BJ (cell line): ENCODE data around the gene GALE. TPM values are rescaled to one million over a fixed set of nuclear protein-coding genes. Genes with fewer than 3 reads are reported as not detected.
A peak's percentile ranks its signal among the peaks of the same experiment; 100 is the strongest.
"Not testable (repeated sequence)": the region's sequence is repeated elsewhere in the genome, so short reads cannot be mapped to it uniquely, and the experiment has no call there.

Experiments used
- CTCF ChIA-PET: fragments of 350-600 bp; formaldehyde crosslinking; extraction: SDS; loops from one replicate; lab custom pipeline; 2021; ENCODE audit warnings: antibody characterized with exemption, inconsistent platforms; lab: Yijun Ruan, JAX
- POLR2A ChIA-PET: fragments of 300-600 bp; sonication (Branson Sonifier 250); formaldehyde crosslinking; extraction: SDS; loops from one replicate; lab custom pipeline; 2021; ENCODE audit warnings: antibody characterized with exemption; lab: Charles Lee
- DNase-seq: peaks from one replicate; pipeline ENCODE4 v3.0.0-alpha.2; 2011; ENCODE audit warnings: low read depth
- H3K27me3 ChIP-seq: 2 replicates; pipeline ENCODE4 v1.6.0; 2011; ENCODE audit warnings: low read length; ENCODE audit not compliant: control insufficient read depth, insufficient read depth
- H3K36me3 ChIP-seq: 2 replicates; pipeline ENCODE4 v1.5.1; 2011; ENCODE audit warnings: low read length; ENCODE audit not compliant: control insufficient read depth, insufficient read depth
- H3K4me3 ChIP-seq: 2 replicates; pipeline ENCODE4 v1.5.1; 2011; ENCODE audit warnings: low read depth, mild to moderate bottlenecking, control low read depth, low read length
- CTCF ChIP-seq: IDR thresholded peaks from 2 replicates; pipeline ENCODE4 v1.5.1; 2011; ENCODE audit warnings: low read depth, mild to moderate bottlenecking, control low read depth, inconsistent platforms, low read length, moderate library complexity; ENCODE audit not compliant: insufficient read depth
- polyA minus RNA-seq: library from RNA; depleted of rRNA, polyadenylated mRNA; stranded (reverse); fragments of >200 nt; gene quantifications from 2 replicates; pipeline ENCODE4 v1.2.3, GENCODE V29; 2011; rRNA and poly(A)+ RNA removed
- polyA plus RNA-seq: library from polyadenylated mRNA; depleted of rRNA; stranded (reverse); fragments of >200 nt; gene quantifications from 2 replicates; pipeline ENCODE4 v1.2.3, GENCODE V29; 2011; rRNA removed

Gene GALE
- polyA plus RNA-seq (23.8 and 36.1 TPM in 2 replicates), polyA minus RNA-seq (10.5 and 17.6 TPM in 2 replicates)

GRCh38 chr1:23800400-23801337, at the start of gene GALE:
Gene GALE (minus strand): TSS chr1:23800754. CDS start chr1:23799007, 1,747 bp downstream.
- CTCF ChIA-PET: interaction anchor here (1.0 to 4.6 kb wide), 6 partner anchors 10 to 116 kb away, joined by 3 to 38 read pairs (median 5); partner anchors contain the start of gene FUCA1
- Histone ChIP-seq H3K36me3 (peaks cover 6% of the 10 kb centered on the region), H3K4me3 (peak within 1 kb of the TSS; percentile 75), H3K27me3 (no peaks in the 10 kb centered on the region)
- POLR2A ChIA-PET: no interaction called here
- DNase-seq: peak; percentile 60
- TF ChIP-seq CTCF: no peak

GRCh38 chr1:23848673-23849616, 48.4 kb upstream of the GALE start:
- H3K36me3 ChIP-seq: no peaks in the 10 kb centered on the region
- no peaks in the 10 kb centered on the region for H3K27me3 ChIP-seq
- POLR2A ChIA-PET: no interaction called here
- H3K4me3 ChIP-seq: no peak overlapping the region
- CTCF ChIA-PET: no interaction called here
- TF ChIP-seq CTCF: no peak
- DNase-seq: no peak

GRCh38 chr1:23847482-23848095, 47.0 kb upstream of the GALE start:
- H3K36me3 ChIP-seq, H3K27me3 ChIP-seq, CTCF ChIA-PET, H3K4me3 ChIP-seq, DNase-seq, POLR2A ChIA-PET: not testable (repeated sequence)

GRCh38 chr1:23845163-23845562, 44.6 kb upstream of the GALE start:
- Histone ChIP-seq H3K4me3 (no peak overlapping the region), H3K27me3 (0 out of 2 replicates have a peak, but pooled peaks cover 4% of the 10 kb centered on the region), H3K36me3 (no peaks in the 10 kb centered on the region)
- DNase-seq: no peak
- TF ChIP-seq CTCF: no peak
- CTCF ChIA-PET: no interaction called here
- POLR2A ChIA-PET: no interaction called here

GRCh38 chr1:23843644-23844043, 43.1 kb upstream of the GALE start:
- CTCF ChIA-PET: interaction anchor here (0.6 to 0.9 kb wide), 2 partner anchors 21 to 36 kb away, joined by 3 to 4 read pairs; no protein-coding TSS in a partner anchor
- H3K27me3 ChIP-seq: 0 out of 2 replicates have a peak, but pooled peaks cover 4% of the 10 kb centered on the region
- no peak overlapping the region for H3K4me3 ChIP-seq
- no peak for DNase-seq
- no peak for TF ChIP-seq CTCF
- H3K36me3 ChIP-seq: no peaks in the 10 kb centered on the region
- POLR2A ChIA-PET: no interaction called here
